ENCODE data around the gene GJC3.
A peak's percentile ranks its signal among the peaks of the same experiment; 100 is the strongest.

DNA sequence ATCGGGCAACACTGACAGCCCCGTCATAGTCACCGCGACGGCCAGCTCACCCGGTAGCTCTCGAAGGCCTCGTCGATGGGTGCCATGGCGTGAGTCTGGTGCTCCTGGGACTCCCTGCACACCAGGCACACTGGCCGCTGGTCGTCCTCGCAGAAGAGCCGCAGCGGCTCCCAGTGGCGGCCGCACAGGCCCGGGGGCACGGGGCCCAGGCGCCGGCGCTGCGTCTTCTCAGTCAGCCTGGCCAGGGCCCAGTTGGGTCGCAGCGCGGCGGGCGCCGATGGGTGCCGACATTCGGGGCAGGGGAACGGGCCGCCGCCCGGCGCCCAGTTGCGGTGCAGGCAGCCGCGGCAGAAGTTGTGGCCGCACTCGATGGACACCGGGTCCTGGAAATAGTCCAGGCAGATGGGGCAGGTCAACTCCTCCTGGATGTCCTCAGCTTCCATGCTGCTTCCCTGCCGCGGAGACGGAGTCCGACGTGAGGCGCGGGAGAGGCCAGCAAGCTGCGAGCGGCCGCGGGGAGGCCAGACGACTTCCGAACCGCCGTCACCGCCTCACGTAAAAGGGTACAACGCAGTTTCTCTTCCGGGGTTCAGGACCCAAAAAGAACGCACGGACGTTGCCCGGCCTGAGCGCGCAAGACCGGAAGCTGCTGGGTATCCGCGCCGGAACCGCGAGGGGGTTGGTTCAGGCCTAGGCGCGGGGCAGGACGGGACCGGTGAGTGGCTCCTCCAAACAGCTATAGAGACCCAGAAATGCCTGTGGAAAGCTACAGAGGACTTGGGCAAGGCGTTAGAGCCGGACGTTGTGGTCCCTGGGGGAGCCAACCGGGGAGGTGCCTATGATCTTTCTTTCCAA, 10.2 kb downstream of the GJC3 start, which contains the start of gene TRIM4:
- TF ChIP-seq EP300 (IDR thresholded peaks at IDR 0.05; ENCODE audit: borderline replicate concordance) (no peak), ZBTB7A (IDR thresholded peaks at IDR 0.05; ENCODE audit: low read depth) (no peak), TAF1 (IDR thresholded peaks at IDR 0.05; ENCODE audit: low read depth) (peak; percentile 76), CEBPB (IDR thresholded peaks at IDR 0.05) (no peak), CREB1 (IDR thresholded peaks at IDR 0.05; ENCODE audit: low read depth) (0 out of 2 replicates have a peak, but pooled peaks have one; percentile 16)
- TF ChIP-seq, protein P1, sequence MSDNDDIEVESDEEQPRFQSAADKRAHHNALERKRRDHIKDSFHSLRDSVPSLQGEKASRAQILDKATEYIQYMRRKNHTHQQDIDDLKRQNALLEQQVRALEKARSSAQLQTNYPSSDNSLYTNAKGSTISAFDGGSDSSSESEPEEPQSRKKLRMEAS (IDR thresholded peaks at IDR 0.05): peak; percentile 53; the same call in 1 of the 2 replicates
- TF ChIP-seq, protein P2, sequence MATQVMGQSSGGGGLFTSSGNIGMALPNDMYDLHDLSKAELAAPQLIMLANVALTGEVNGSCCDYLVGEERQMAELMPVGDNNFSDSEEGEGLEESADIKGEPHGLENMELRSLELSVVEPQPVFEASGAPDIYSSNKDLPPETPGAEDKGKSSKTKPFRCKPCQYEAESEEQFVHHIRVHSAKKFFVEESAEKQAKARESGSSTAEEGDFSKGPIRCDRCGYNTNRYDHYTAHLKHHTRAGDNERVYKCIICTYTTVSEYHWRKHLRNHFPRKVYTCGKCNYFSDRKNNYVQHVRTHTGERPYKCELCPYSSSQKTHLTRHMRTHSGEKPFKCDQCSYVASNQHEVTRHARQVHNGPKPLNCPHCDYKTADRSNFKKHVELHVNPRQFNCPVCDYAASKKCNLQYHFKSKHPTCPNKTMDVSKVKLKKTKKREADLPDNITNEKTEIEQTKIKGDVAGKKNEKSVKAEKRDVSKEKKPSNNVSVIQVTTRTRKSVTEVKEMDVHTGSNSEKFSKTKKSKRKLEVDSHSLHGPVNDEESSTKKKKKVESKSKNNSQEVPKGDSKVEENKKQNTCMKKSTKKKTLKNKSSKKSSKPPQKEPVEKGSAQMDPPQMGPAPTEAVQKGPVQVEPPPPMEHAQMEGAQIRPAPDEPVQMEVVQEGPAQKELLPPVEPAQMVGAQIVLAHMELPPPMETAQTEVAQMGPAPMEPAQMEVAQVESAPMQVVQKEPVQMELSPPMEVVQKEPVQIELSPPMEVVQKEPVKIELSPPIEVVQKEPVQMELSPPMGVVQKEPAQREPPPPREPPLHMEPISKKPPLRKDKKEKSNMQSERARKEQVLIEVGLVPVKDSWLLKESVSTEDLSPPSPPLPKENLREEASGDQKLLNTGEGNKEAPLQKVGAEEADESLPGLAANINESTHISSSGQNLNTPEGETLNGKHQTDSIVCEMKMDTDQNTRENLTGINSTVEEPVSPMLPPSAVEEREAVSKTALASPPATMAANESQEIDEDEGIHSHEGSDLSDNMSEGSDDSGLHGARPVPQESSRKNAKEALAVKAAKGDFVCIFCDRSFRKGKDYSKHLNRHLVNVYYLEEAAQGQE (IDR thresholded peaks at IDR 0.05; ENCODE audit: low read depth): no peak
- TF ChIP-seq, protein P3, sequence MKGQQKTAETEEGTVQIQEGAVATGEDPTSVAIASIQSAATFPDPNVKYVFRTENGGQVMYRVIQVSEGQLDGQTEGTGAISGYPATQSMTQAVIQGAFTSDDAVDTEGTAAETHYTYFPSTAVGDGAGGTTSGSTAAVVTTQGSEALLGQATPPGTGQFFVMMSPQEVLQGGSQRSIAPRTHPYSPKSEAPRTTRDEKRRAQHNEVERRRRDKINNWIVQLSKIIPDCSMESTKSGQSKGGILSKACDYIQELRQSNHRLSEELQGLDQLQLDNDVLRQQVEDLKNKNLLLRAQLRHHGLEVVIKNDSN (IDR thresholded peaks at IDR 0.05): no peak
